Esophagus mucosa (tissue), 1 donor: ENCODE measurements around the gene STRA6. TPM values are rescaled to one million over a fixed set of nuclear protein-coding genes. Genes with fewer than 3 reads are reported as not detected.

Experiments used
- ATAC-seq: fragments of 200-7000 bp; cut with Tn5 transposase; one replicate; pipeline ENCODE4 v1.9.1; 2020
- total RNA-seq: library from RNA; stranded (reverse); gene quantifications from one replicate; pipeline ENCODE4 v1.2.4, GENCODE V29; 2023
- donor health status: DM: yes; HTN: yes; CAD: no.

STRA6 gene
- total RNA-seq, 1 donor from 2014 or later = 1.5 TPM

GRCh38 chr15:74130849-74131627 lies 71.5 kb downstream of the STRA6 start:
- ATAC-seq = no peak

- ATAC-seq = no peak
Observed at GRCh38 chr15:74130155-74130848, 72.3 kb downstream of the STRA6 start, which contains the start of gene ISLR2. Gene ISLR2 (plus strand): TSS chr15:74130586. CDS start chr15:74132755, 2,169 bp downstream.

GRCh38 chr15:74129586-74130154 lies 72.9 kb downstream of the STRA6 start:
- ATAC-seq = no peak

Other genes with a start within 250 kb of the STRA6 start
- 10.4 TPM for gene STOML1, start 210.5 kb downstream of the STRA6 start, total RNA-seq
- 28.8 TPM for gene PML, start 208.1 kb downstream of the STRA6 start, total RNA-seq
- gene GOLGA6A, start 120.2 kb downstream of the STRA6 start, total RNA-seq = 0.08 TPM
- gene ISLR2, start 72.2 kb downstream of the STRA6 start, total RNA-seq = 0.16 TPM
- gene ISLR, start 29.1 kb downstream of the STRA6 start, total RNA-seq = 2.2 TPM
- 0.32 TPM for gene CCDC33, start 33.5 kb upstream of the STRA6 start, total RNA-seq
- 3.2 TPM for gene CYP11A1, start 164.9 kb upstream of the STRA6 start, total RNA-seq
- gene SEMA7A, start 231.2 kb upstream of the STRA6 start, total RNA-seq = 4.0 TPM